Measurements from ENCODE around the gene EPHA10.
"Not testable (repeated sequence)": the region's sequence is repeated elsewhere in the genome, so short reads cannot be mapped to it uniquely, and the experiment has no call there.

The EPHA10 gene

GRCh38 chr1:37708471-37708870, 56.4 kb downstream of the EPHA10 start:
- no peak for DNase-seq

- no peak for DNase-seq
These were observed 59.5 kb downstream of the EPHA10 start for GRCh38 chr1:37705399-37705798.

- no peak for DNase-seq
These were observed 60.0 kb downstream of the EPHA10 start for GRCh38 chr1:37704966-37705365.

GRCh38 chr1:37703061-37703460, 61.9 kb downstream of the EPHA10 start:
- no peak for DNase-seq

- no peak for DNase-seq
These were observed 63.9 kb downstream of the EPHA10 start for GRCh38 chr1:37701051-37701450.

GRCh38 chr1:37699147-37699546, 65.8 kb downstream of the EPHA10 start:
- DNase-seq, result no peak

GRCh38 chr1:37697737-37698136, 67.2 kb downstream of the EPHA10 start:
- DNase-seq, result no peak

GRCh38 chr1:37697090-37697489, 67.8 kb downstream of the EPHA10 start:
- no peak for DNase-seq

- DNase-seq, result no peak
These were observed 72.1 kb downstream of the EPHA10 start for GRCh38 chr1:37692834-37693175.

- DNase-seq, result peak; percentile 100
These were observed 72.7 kb downstream of the EPHA10 start, which contains the start of gene CDCA8 for GRCh38 chr1:37692078-37692833. TSS of gene CDCA8 (plus strand) at chr1:37692516. CDS start at chr1:37692691, 175 bp downstream.

GRCh38 chr1:37691497-37692077, 73.3 kb downstream of the EPHA10 start:
- DNase-seq, result no peak

GRCh38 chr1:37688926-37689325, 76.0 kb downstream of the EPHA10 start:
- DNase-seq, result no peak

GRCh38 chr1:37687764-37688163, 77.2 kb downstream of the EPHA10 start:
- not testable (repeated sequence) for DNase-seq

GRCh38 chr1:37685722-37686121, 79.2 kb downstream of the EPHA10 start:
- DNase-seq, result no peak

GRCh38 chr1:37684182-37684581, 80.7 kb downstream of the EPHA10 start:
- not testable (repeated sequence) for DNase-seq

- DNase-seq, result peak; percentile 48
These were observed 82.5 kb downstream of the EPHA10 start for GRCh38 chr1:37682334-37682987.

GRCh38 chr1:37680933-37681332, 84.0 kb downstream of the EPHA10 start:
- no peak for DNase-seq

- no peak for DNase-seq
These were observed 87.1 kb downstream of the EPHA10 start for GRCh38 chr1:37677808-37678207.

- no peak for DNase-seq
These were observed 87.8 kb downstream of the EPHA10 start for GRCh38 chr1:37677143-37677439.

GRCh38 chr1:37676281-37677142, 88.4 kb downstream of the EPHA10 start:
- DNase-seq, result no peak

- DNase-seq, result no peak
These were observed 91.0 kb downstream of the EPHA10 start for GRCh38 chr1:37673920-37674319.

- DNase-seq, result no peak
These were observed 92.6 kb downstream of the EPHA10 start for GRCh38 chr1:37672136-37672870.

- no peak for DNase-seq
These were observed 93.7 kb downstream of the EPHA10 start for GRCh38 chr1:37671261-37671660.
